SHP77 treated with DMSO at 0.1 percent for 48 hours (cell line): ENCODE results near the gene UQCC2.

Experiments used
- DNase-seq: peaks from one replicate; lab custom pipeline; 2025; lab: John Stamatoyannopoulos, UW

Gene UQCC2

GRCh38 chr6:33676416-33677142 lies 34.9 kb downstream of the UQCC2 start:
- DNase-seq: no peak

GRCh38 chr6:33675968-33676367 lies 35.5 kb downstream of the UQCC2 start:
- DNase-seq: no peak

DNA sequence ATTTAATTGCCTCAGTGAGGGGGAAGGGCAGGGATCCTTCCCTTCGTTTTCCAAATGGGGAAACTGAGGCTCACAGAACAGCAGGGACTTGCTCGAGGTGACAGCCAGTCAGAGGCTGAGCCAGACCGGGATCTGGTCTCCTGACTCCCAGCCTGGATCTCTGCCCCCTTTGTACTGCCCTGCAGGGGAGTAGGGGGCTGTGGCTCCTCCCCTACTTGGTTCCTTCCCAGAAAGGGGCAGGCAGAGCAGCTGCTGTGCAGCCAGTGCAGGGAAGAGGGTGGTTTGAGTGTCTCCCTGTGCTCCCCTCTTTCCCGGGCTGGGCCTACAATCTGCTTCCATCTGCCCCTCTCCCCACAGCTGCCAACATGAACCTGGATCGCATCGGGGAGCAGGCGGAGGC lies 37.6 kb downstream of the UQCC2 start:
- no peak for DNase-seq

DNA sequence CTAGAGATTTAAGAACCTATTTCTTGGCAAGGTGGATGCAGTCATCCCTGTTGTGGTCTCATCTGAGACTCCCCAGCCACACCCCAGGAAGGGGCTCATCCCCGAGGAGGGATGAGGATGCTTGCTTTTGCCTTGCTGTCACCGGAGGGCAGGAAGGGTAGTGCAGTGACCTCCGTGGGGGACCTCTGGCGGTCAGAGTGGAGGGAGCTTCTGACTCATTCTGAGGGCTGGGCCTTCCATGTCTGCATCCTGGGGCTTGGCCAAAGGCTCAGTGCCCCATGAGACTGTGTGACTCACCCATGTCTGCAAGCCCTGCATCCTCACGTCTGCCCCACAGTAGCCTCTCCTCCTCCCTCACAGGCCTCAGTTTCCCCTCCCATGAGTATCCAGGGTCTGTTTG lies 38.7 kb downstream of the UQCC2 start:
- no peak for DNase-seq

DNA sequence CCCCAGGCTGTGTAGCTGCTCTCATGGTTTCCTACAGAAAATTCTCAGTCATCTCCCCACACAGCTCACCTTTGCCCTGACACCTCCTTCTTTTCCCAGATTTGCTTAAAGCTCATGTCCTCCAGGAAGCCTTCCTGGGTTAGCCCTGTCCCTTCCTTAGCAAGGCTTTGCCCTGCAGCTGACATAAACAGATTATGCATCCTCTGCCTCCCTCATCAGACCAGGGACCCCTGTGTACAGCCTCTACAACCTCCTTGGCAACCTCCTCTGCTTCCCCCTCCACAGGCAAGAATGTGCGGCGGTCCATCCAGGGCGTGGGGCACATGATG lies 39.8 kb downstream of the UQCC2 start:
- DNase-seq: no peak

GRCh38 chr6:33670971-33671743 lies 40.3 kb downstream of the UQCC2 start:
- DNase-seq: no peak

- no peak for DNase-seq
These were observed 41.3 kb downstream of the UQCC2 start for GRCh38 chr6:33670086-33670660.

DNA sequence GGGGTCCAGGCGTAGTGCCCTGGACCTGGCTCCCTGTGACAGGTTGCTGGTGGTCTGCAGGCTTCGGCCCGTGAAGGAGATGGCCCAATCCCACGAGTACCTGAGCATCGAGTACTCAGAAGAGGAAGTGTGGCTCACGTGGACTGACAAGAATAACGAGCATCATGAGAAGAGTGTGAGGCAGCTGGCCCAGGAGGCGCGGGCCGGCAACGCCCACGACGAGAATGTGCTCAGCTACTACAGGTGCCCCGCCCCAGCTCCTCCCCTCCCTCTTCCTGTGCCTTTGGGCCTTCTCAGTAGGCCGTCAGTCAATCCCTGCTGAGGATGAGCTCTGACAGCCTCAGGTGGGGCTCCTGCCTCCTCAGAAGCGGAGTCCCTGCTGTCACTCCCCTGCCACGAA lies 42.6 kb downstream of the UQCC2 start:
- no peak for DNase-seq

DNA sequence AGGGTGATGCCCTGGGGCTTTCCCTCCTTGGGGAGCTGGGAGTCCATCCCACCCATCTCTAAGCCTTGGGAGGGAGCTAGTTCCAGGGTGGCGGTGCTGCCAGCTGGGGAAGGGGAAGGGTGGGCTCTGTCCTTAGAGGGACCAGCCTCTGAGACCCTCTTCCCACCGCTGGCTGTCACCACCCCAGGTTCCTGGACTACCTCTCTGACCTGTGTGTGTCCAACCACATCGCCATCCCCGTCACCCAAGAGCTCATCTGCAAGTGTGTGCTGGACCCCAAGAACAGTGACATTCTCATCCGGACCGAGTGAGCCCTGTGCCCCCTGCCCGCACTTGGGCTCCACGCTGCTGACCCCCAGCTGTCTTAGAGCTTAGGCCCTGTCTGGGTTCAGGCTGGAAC lies 43.2 kb downstream of the UQCC2 start:
- DNase-seq: no peak

- DNase-seq: no peak
These were observed 43.7 kb downstream of the UQCC2 start for GRCh38 chr6:33667776-33668175.

- DNase-seq: no peak
These were observed 44.4 kb downstream of the UQCC2 start for GRCh38 chr6:33667072-33667471.

DNA sequence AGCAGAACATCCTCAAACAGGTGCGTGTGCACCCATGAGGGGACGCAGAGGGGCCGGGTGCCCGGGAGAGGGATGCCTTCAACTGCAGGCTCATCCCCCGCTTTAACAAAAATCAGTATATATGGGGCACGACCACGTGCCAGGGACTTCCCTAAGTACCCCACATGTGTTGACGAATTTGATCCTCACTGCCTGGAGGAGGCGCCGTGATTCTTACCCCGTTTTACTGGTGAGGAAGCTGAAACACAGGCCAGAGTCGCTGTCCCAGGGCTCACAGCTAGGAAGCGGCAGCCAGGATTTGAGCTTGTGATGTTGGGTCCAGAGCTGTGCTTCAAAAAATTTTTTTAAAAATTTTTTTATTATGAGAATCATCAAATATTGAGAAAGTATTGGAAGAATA lies 45.5 kb downstream of the UQCC2 start:
- DNase-seq: no peak

DNA sequence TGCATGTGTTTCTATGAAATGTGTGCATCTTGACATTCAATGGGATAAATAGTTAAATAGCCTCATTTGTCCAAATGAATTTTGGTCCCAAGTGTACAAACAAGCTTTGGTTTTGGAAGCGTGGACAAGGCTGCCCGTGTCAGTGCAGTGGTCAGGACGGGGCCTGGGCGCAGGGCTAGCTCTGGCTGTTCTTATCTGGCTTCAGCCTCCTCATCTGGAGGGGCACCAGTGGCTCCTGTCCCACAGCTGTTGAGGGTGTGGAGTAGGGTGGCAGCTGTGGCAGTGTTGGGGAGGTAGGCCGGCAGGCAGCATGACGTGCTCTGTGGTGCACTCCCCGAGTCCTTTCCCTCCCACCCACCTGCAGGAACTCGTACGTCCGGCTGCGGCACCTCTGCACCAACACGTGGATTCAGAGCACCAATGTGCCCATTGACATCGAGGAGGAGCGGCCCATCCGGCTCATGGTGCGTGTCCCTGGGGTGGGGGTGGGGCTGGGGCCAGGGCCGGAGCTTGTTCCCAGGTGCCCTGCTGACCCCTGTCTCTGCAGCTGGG lies 46.9 kb downstream of the UQCC2 start:
- no peak for DNase-seq

GRCh38 chr6:33663727-33664449 lies 47.6 kb downstream of the UQCC2 start:
- no peak for DNase-seq

DNA sequence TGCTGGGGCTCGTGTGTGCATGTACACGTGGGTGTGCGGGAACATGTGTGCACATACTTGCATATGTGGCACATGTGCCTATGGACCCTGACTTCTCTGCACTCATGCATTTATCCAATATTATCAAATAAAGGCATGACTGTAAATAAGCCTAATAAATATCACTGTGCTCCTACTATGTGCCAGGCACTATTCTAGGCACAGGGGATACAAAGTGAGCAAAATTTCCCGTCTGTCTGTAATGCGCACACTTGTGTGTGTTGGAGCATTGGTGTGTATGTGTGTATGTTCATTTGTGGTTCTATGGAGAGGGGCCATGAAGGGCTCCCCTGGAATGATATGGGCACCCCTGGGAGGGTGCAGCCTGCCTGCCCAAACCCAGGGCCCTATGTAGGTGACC lies 48.5 kb downstream of the UQCC2 start:
- no peak for DNase-seq

GRCh38 chr6:33662318-33662717 lies 49.2 kb downstream of the UQCC2 start:
- no peak for DNase-seq

GRCh38 chr6:33661106-33661838 lies 50.2 kb downstream of the UQCC2 start:
- DNase-seq: no peak

DNA sequence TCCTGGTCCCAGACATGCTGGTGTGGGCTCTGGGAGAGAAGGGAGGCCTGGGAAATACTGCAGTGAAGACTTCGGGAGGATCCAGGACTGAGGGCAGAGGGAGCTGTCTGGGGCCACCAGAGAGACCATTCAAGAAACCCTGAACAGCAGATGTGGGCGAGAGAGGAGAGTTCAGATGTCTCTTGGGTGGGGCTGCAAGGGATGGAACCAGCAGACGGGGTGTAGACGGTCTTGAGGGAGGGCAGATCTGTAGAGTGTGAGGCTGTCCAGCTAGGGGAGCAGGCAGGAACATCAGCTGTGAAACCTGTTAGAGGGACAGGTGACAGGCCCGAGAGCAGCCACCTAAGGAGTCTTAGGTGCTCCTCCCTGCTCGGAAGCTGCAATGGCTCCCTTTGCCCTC lies 51.5 kb downstream of the UQCC2 start:
- DNase-seq: no peak

DNA sequence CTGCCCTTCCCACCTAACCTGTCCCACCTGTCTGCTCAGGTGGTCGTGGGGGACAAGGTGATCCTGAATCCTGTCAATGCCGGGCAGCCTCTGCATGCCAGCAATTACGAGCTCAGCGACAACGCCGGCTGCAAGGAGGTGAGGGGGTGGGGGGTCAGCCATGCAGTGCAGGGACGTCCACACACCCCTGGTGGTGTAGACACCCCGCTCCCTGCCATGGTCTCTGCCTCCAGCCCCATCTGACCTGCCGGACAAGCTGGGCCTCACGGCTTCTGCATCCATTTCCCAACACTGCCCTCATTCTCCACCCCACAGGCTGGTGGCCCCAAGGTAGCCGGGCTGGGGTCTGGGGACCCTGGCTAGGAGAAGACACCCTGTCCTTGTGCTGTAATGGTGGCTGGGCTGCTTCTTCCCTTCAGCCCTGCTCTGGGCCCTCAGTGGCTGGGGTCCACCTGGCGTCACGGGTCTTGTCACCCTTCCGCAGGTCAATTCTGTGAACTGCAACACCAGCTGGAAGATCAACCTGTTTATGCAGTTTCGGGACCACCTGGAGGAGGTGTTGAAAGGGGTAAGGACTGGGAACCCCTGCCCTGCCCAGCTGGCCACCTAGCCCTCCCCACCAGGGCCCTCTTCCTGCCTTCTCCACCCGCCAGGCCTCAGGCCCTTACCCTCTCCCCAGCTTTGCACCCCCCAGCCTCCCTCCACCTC lies 52.4 kb downstream of the UQCC2 start:
- no peak for DNase-seq

DNA sequence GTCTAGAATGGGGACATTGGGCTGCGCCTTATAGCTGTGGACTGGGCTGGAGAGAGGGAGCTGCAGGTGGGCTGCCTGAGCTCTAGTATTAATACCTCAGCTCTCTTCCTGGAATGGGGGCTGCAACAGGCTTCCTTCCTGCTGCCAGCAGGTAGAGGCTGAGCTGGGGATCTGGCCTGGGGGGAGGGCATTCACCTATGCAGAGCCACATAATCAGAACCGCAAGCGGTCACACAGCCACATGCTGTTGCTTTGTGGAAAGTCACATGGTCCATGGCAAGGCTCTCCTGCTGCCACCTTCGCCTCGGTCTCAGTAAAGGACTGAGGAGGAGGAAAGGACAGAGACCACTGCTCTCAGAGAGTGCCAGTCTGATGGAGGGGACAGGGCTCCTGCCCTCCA lies 54.7 kb downstream of the UQCC2 start:
- DNase-seq: no peak
